Right lobe of liver (tissue), 6 donors: ENCODE measurements around the gene NLRC5. TPM values are rescaled to one million over a fixed set of nuclear protein-coding genes. Genes with fewer than 3 reads are reported as not detected.

ENCODE experiments used
- ATAC-seq, 4 donors: fragments of 200-7000 bp; cut with Tn5 transposase; one replicate each; pipeline ENCODE4 v1.9.1; 2020; ENCODE audit warnings: mild to moderate bottlenecking in 4 of 4, moderate library complexity in 4 of 4
- DNase-seq, 3 donors: peaks; one replicate each; pipeline ENCODE4 v3.0.0-alpha.2; 2020
- H3K27ac ChIP-seq, 3 donors: fragments of 200-600 bp; one replicate each; pipeline ENCODE4 v1.8.0; 2022
- H3K27me3 ChIP-seq, 2 donors: fragments of 200-600 bp; one replicate each; pipeline ENCODE4 v1.8.0; 2022
- H3K36me3 ChIP-seq, 4 donors: fragments of 200-600 bp; sonication (generic) in 1 of 4; one replicate each; pipeline versions ENCODE4 v1.5.1 to v1.8.0; 2017 to 2022; ENCODE audit warnings: control low read depth in 1 of 4
- H3K4me1 ChIP-seq, 4 donors: fragments of 200-600 bp; sonication (generic) in 1 of 4; one replicate each; pipeline versions ENCODE4 v1.5.1 to v1.8.0; 2017 to 2022; ENCODE audit warnings: control low read depth in 1 of 4
- H3K4me3 ChIP-seq, 3 donors: fragments of 200-600 bp; one replicate each; pipeline ENCODE4 v1.8.0; 2022
- H3K9me3 ChIP-seq, 4 donors: fragments of 200-600 bp; sonication (generic) in 1 of 4; one replicate each; pipeline versions ENCODE4 v1.5.1 to v1.8.0; 2017 to 2022; ENCODE audit warnings: control low read depth in 1 of 4
- CTCF ChIP-seq, 4 donors: fragments of 200-600 bp in 3 of 4; fragments of 450-650 bp in 1 of 4; IDR thresholded peaks; one replicate each; pipeline versions ENCODE4 v1.5.1 to v1.8.0; 2016 to 2022; ENCODE audit warnings: antibody characterized with exemption in 4 of 4, mild to moderate bottlenecking in 2 of 4
- POLR2A ChIP-seq: fragments of 450-650 bp; IDR thresholded peaks from one replicate; pipeline ENCODE4 v1.6.1; 2017; ENCODE audit warnings: antibody characterized with exemption, mild to moderate bottlenecking
- WGBS: methylation state at CpG from one replicate; pipeline ENCODE4 v1.1.6; 2018; ENCODE audit warnings: low coverage, low lambda C conversion rate; ENCODE audit not compliant: insufficient coverage; ENCODE audit errors: missing lambda C conversion rate; 5-methylcytosine and 5-hydroxymethylcytosine counted together
- intact Hi-C, 2 donors: fragments of 100-400 bp; cut with DNase I; formaldehyde crosslinking; loops; one replicate each; pipeline versions ENCODE4 v1.11.2 to v1.14.1; 2022
- total RNA-seq, 6 experiments: library from RNA; depleted of rRNA in 2 of 6; stranded (reverse); fragments of >200 nt in 2 of 6; fragmentation: NEBNext Ultra II Directional in 3 of 6; extraction: Animal tissue kit (Norgen Biotek cat#: 25700) in 3 of 6; gene quantifications; one replicate each; pipeline versions ENCODE4 v1.1.0 to v1.2.4, GENCODE V29; 2016 to 2023
- donor health status: DM: no; HTN: yes; CAD: no.
- donor health status: DM: no; HTN: no; CAD: no.
- donor health status: DM: no; HTN: no; CAD: no.
- donor health status: DM: no; HTN: yes; CAD: no.
- donor health status: DM: no; HTN: yes; CAD: no.

Gene NLRC5
- total RNA-seq, 6 experiments from 2014 or later = 4.6 to 25.2 (median 13.3) TPM

GRCh38 chr16:56946767-56947603 lies 42.4 kb upstream of the NLRC5 start:
- peaks cover 18 to 43% (median 31%) of the 10 kb centered on the region in 4 donors for H3K36me3 ChIP-seq
- no peak overlapping the region for H3K4me3 ChIP-seq
- 78% methylated on average over 7 of the region's 10 CpGs for WGBS
- ATAC-seq (peak in 3 of 4 donors; percentile 1 to 21 (median 2)), DNase-seq (no peak)
- intact Hi-C loops = no loop called here
- no peaks in the 10 kb centered on the region for H3K27me3 ChIP-seq
- peaks cover 0 to 10% (median 5%) of the 10 kb centered on the region in 4 donors for H3K4me1 ChIP-seq
- TF ChIP-seq POLR2A (no peak), CTCF (IDR thresholded peaks at IDR 0.05) (no peak)
- H3K27ac ChIP-seq = no peak overlapping the region
- H3K9me3 ChIP-seq = no peaks in the 10 kb centered on the region

GRCh38 chr16:56947604-56947995 lies 41.8 kb upstream of the NLRC5 start:
- TF ChIP-seq CTCF (IDR thresholded peaks at IDR 0.05) = no peak
- no peak for TF ChIP-seq POLR2A
- Histone ChIP-seq H3K27me3 (no peaks in the 10 kb centered on the region), H3K36me3 (peaks cover 16 to 37% (median 27%) of the 10 kb centered on the region in 4 donors), H3K9me3 (no peaks in the 10 kb centered on the region), H3K4me1 (peaks cover 0 to 10% (median 5%) of the 10 kb centered on the region in 4 donors), H3K4me3 (no peak overlapping the region), H3K27ac (no peak overlapping the region)
- ATAC-seq = peak in 1 of 4 donors; percentile 2
- 78% methylated on average over 2 of the region's 2 CpGs for whole genome bisulfite sequencing
- intact Hi-C loops = no loop called here
- DNase-seq = no peak

GRCh38 chr16:56948234-56948633 lies 41.1 kb upstream of the NLRC5 start:
- no peak overlapping the region for H3K27ac ChIP-seq
- no peaks in the 10 kb centered on the region for H3K9me3 ChIP-seq
- ATAC-seq = no peak
- no peak for DNase-seq
- H3K4me1 ChIP-seq = peaks cover 0 to 10% (median 5%) of the 10 kb centered on the region in 4 donors
- peaks cover 14 to 32% (median 23%) of the 10 kb centered on the region in 4 donors for H3K36me3 ChIP-seq
- intact Hi-C loops = no loop called here
- 100% methylated on average over 4 of the region's 6 CpGs for WGBS
- H3K27me3 ChIP-seq = no peaks in the 10 kb centered on the region
- no peak overlapping the region for H3K4me3 ChIP-seq
- TF ChIP-seq POLR2A (no peak), CTCF (IDR thresholded peaks at IDR 0.05) (no peak)

GRCh38 chr16:56950051-56950450 lies 39.3 kb upstream of the NLRC5 start:
- ATAC-seq = peak in 2 of 4 donors; percentile 3 to 8
- Histone ChIP-seq H3K9me3 (no peaks in the 10 kb centered on the region), H3K4me1 (peaks cover 0 to 5% (median 0%) of the 10 kb centered on the region in 4 donors), H3K4me3 (no peak overlapping the region), H3K27me3 (no peaks in the 10 kb centered on the region), H3K36me3 (peaks cover 0 to 14% (median 8%) of the 10 kb centered on the region in 4 donors), H3K27ac (no peak overlapping the region)
- WGBS = 77% methylated on average over 3 of the region's 4 CpGs
- TF ChIP-seq CTCF (IDR thresholded peaks at IDR 0.05) (no peak), POLR2A (no peak)
- no peak for DNase-seq
- intact Hi-C loops = loop anchor here (5.0 to 10.0 kb wide), 2 partner anchors 75 to 83 kb away; partner anchors contain the start of gene SLC12A3 (in 1 of the 2)
